ENCODE measurements around the gene RALB.

DNA sequence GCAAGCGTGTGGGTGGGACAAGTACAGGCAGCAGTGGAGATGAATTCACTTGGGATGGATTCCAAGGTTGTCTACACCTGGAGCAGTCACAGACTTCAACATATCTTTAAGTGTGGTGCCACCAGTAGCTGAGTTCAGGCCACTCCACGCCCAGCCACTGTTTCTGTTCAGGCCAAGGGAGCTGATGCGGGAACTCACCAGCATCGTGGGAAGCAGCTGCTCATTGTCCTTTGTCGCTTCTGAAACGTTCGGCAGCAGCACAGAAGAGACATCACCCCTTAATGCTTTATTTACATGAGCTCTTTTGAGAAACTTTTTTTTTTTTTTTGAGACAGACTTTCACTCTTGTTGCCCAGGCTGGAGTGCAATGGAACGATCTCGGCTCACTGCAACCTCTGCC lies 73.4 kb downstream of the RALB start:
- TF ChIP-seq, protein P1, sequence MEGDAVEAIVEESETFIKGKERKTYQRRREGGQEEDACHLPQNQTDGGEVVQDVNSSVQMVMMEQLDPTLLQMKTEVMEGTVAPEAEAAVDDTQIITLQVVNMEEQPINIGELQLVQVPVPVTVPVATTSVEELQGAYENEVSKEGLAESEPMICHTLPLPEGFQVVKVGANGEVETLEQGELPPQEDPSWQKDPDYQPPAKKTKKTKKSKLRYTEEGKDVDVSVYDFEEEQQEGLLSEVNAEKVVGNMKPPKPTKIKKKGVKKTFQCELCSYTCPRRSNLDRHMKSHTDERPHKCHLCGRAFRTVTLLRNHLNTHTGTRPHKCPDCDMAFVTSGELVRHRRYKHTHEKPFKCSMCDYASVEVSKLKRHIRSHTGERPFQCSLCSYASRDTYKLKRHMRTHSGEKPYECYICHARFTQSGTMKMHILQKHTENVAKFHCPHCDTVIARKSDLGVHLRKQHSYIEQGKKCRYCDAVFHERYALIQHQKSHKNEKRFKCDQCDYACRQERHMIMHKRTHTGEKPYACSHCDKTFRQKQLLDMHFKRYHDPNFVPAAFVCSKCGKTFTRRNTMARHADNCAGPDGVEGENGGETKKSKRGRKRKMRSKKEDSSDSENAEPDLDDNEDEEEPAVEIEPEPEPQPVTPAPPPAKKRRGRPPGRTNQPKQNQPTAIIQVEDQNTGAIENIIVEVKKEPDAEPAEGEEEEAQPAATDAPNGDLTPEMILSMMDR (IDR thresholded peaks at IDR 0.05; ENCODE audit: low read depth, low read length, poor library complexity, severe bottlenecking) = no peak
- TF ChIP-seq EZH2phosphoT487 (IDR thresholded peaks at IDR 0.05; ENCODE audit: borderline replicate concordance, low read length) = no peak
